ENCODE measurements around the gene ZNF687. TPM values are rescaled to one million over a fixed set of nuclear protein-coding genes. Genes with fewer than 3 reads are reported as not detected.
A peak's percentile ranks its signal among the peaks of the same experiment; 100 is the strongest.

Gene ZNF687
- total and polyA plus RNA-seq, 2 of the 4 experiments (the other 2 are of a cell fraction), result 5.7 to 10.8 TPM

- TF ChIP-seq RCOR1 (IDR thresholded peaks at IDR 0.05; ENCODE audit: insufficient replicate concordance, low read length), result no peak
- TF ChIP-seq FOS (IDR thresholded peaks at IDR 0.05; ENCODE audit: low read depth, low read length), result no peak
Observed at GRCh38 chr1:151282883-151283725, 1.0 kb downstream of the ZNF687 start (continued).

GRCh38 chr1:151284013-151284577 lies 2.0 kb downstream of the ZNF687 start:
- Histone ChIP-seq H2AK5ac (ENCODE audit: low read depth, low read length) (peak overlapping the region; percentile 39; the same call in 1 of the 2 replicates), H3K18ac (ENCODE audit: low read depth, low read length) (no peak overlapping the region), H2BK20ac (ENCODE audit: low read depth, low read length) (no peak overlapping the region), H2BK5ac (ENCODE audit: low read depth, low read length, poor library complexity, severe bottlenecking) (no peak overlapping the region), H3K56ac (ENCODE audit: extremely low read depth, insufficient read depth, low read length) (no peak overlapping the region; the same call in 1 of the 2 replicates), H3K4ac (ENCODE audit: low read depth, low read length) (no peak overlapping the region), H3K9ac (ENCODE audit: low read depth, low read length) (peak overlapping the region; percentile 11; the same call in 1 of the 2 replicates), H3K4me3 (ENCODE audit: insufficient read depth, low read depth, low read length) (no peak overlapping the region), H3K27ac (ENCODE audit: insufficient read depth, low read length) (no peak overlapping the region), H2BK15ac (ENCODE audit: low read depth, low read length) (no peak overlapping the region), H4K5ac (ENCODE audit: low read depth, low read length) (no peak overlapping the region), H3K79me1 (ENCODE audit: low read depth in 1 of 2, low read length in 2 of 2) (peaks cover 13 to 65% of the 10 kb centered on the region in 2 experiments), H3K4me1 (ENCODE audit: control insufficient read depth, insufficient read depth, low read length) (peaks cover 5% of the 10 kb centered on the region; the same call in 1 of the 2 replicates), H4K8ac (ENCODE audit: low read depth in 2 of 2, low read length in 2 of 2) (no peak overlapping the region), H3K14ac (replicated peaks; ENCODE audit: low read depth, low read length) (0 out of 2 replicates have a peak overlapping the region, but pooled peaks have one; percentile 16), H4K20me1 (ENCODE audit: insufficient read depth, low read length) (peaks cover 33% of the 10 kb centered on the region), H3K36me3 (ENCODE audit: control insufficient read depth, insufficient read depth, low read length) (peaks cover 34% of the 10 kb centered on the region), H2AFZ (replicated peaks; ENCODE audit: low read length, poor library complexity) (no peak overlapping the region), H4K91ac (ENCODE audit: insufficient read depth, low read depth, low read length) (no peak overlapping the region), H2BK120ac (ENCODE audit: low read depth, low read length) (no peak overlapping the region), H3K9me3 (ENCODE audit: control insufficient read depth, insufficient read depth, low read length) (no peaks in the 10 kb centered on the region), H2AK9ac (replicated peaks; ENCODE audit: low read depth, low read length, poor library complexity) (peak overlapping the region; percentile 86), H3K9me1 (ENCODE audit: insufficient read depth, low read length) (no peaks in the 10 kb centered on the region), H3K4me2 (ENCODE audit: low read depth, low read length) (peak overlapping the region; percentile 60; the same call in 1 of the 2 replicates), H3K23ac (ENCODE audit: low read depth, low read length) (peak overlapping the region; percentile 52; the same call in 1 of the 2 replicates), H3K27me3 (ENCODE audit: control insufficient read depth, insufficient read depth, low read length) (no peaks in the 10 kb centered on the region)
- CTCF ChIA-PET, result interaction anchor here (0.6 kb wide), 1 partner anchor 117 kb away, joined by 3 read pairs; no protein-coding TSS in a partner anchor
- BruUV-seq (replicated peaks), result no TSS peak
- no peak for DNase-seq
- in situ Hi-C loops (cut with MboI; ENCODE audit: low sequenced_read_pairs) (no loop called here), dilution Hi-C loops (cut with HindIII; ENCODE audit: low sequenced_read_pairs, unreplicated experiment) (no loop called here), intact Hi-C loops (cut with micrococcal nuclease) (no loop called here)
- POLR2A ChIA-PET (ENCODE audit: unreplicated experiment), result interaction anchor here (0.5 kb wide), 1 partner anchor 225 kb away, joined by 3 read pairs; no protein-coding TSS in a partner anchor
- WGBS, 2 experiments (ENCODE audit: extremely low coverage in 2 of 2, insufficient read length in 1 of 2), result 25% methylated on average over 1 of the region's 2 CpGs; no CpG with 5 or more reads in 1 of the 2 experiments
- ATAC-seq (ENCODE audit: low read depth), result no peak
- TF ChIP-seq FOS (IDR thresholded peaks at IDR 0.05; ENCODE audit: low read depth, low read length) (no peak), CHD1 (IDR thresholded peaks at IDR 0.05; ENCODE audit: low read depth, low read length) (no peak), CTCF (conservative IDR thresholded peaks at IDR 0.05; ENCODE audit: low read depth, low read length) (no peak), RAD21 (IDR thresholded peaks at IDR 0.05; ENCODE audit: low read length) (no peak), MAZ (IDR thresholded peaks at IDR 0.05; ENCODE audit: borderline replicate concordance, low read depth, low read length) (no peak), USF2 (IDR thresholded peaks at IDR 0.05; ENCODE audit: low read depth, low read length) (no peak), MAFK (IDR thresholded peaks at IDR 0.05; ENCODE audit: low read depth, low read length) (no peak), ELK1 (IDR thresholded peaks at IDR 0.05; ENCODE audit: borderline replicate concordance, low read depth, low read length) (no peak), POLR2A (IDR thresholded peaks at IDR 0.05; ENCODE audit: low read depth, low read length) (no peak), CEBPB (IDR thresholded peaks at IDR 0.05; ENCODE audit: low read depth, low read length) (no peak)

All from IMR-90 (cell line).